NOMO-1 (cell line): ENCODE data around the gene MED31.
"Not testable (repeated sequence)": the region's sequence is repeated elsewhere in the genome, so short reads cannot be mapped to it uniquely, and the experiment has no call there.

Experiments
- DNase-seq, 2 experiments: peaks; one replicate each; lab custom pipeline; 2025; ENCODE audit not compliant: unreplicated experiment in 2 of 2; lab: John Stamatoyannopoulos, UW

MED31 gene

DNA sequence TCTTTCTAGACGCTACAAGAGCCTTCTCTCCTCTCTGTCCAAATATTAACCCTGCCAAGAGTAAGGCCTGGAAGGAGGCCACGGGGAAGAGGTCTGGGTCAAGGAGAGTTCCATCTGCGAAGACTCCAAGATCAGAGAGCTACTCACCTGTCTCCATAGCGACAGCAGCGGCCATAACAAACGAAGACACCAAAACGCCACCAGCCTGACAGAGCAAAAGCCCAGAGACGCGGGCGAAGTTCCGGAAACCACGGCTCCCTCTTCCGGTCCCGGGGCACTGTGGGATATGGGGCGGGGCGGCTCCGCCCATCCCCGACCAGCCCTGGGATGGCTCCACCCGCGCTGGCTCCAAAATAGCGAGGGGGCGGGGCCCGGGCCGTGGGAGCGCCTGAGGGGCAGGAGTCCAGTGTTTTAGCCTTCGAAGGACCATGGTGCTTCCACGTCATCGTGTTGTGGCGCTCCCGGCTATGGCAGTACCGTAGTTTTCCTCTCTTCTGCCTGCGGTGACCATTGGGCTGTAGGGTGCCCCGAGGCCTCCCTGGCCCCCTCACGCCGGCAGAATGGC, at the start of gene MED31, which contains the start of gene C17orf100:
TSS of gene MED31 (minus strand) at position 252 of the 565 bp plus-strand sequence. CDS start at position 175, 77 bp downstream.
TSS of gene C17orf100 (plus strand) at position 409 of the 565 bp plus-strand sequence. CDS start at position 561, 152 bp downstream.
- peak; percentile 86 to 92 for DNase-seq

DNA sequence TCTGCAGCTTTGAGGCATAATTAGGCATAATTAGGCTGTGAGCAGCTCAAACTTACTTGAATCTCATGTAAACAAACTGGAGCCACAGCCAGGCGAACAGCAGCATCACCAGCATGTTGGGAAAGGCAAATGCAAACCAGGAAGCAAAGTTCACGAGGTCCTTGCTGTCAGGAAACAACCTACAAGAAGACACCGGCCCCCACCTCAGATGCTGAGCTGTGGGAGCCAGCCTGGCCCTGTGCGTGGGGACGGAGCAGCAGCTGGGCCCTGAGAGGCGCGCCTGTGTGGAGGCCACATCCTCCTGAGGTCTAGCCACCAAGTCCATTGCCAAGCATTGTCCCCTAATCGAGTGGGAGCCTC, 49.5 kb upstream of the MED31 start:
- DNase-seq = no peak

DNA sequence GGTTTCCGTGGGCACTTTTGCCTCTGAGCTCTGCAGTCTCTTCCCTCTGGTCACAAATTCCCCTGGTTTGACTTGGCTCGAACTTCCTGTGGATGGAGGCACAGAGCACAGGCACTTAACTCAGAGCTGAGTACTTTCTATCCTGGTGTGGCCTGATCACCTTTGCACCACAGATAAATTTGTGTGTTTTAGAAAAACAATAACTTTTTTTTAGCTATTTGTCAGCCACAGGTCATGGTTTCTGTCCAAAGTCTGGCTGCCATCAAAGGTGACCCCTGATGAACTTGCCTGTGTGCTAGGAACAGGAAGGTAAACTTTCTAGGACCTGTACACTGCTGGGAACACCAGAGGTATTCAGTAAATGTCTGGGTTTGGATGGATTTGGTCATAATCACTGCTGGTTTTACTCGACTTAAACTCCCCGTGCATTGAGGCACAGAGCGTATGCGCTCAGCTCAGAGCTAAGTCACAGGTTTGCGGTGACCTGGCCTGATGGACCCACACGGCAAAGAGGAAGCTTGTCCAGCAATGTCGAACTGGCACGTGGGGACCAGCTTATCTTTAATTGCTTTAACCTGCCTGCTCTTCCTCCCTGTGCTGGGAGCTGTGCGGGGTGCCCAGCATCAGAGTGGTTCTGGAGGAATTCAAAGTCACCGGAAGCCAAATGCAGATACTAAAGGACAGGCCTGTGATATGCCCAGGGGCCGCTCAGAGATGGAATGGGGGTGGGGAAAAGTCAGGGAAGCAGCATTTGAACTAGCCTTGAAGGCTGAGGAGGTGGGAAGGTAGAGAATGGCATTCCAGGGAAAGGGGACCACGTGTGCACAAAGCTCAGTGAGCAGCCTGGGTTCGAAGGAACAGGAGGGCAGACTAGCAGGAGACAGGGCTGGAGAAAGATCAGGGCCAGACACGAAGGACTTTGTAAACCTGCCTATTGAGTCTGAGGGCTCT, 48.9 kb upstream of the MED31 start:
- no peak for DNase-seq

DNA sequence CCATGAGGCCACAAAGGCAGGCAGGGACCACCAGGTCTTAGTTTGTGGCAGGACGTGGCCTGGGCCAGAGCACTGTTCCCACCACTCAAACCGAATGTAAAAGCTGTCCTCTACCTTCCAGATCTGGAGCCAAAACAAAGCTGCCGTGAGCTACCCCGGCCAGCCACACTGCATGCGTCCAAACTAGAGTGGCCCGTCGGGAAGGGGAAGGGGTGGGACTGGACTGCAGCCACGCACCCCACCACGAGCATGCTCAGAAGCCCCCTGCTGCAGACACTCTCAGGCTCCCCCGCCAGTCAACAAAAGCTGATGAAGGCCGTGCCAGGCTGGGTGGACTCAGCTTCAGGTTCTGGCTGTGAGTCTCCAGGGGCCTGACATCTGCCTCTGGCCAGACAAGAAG, 46.6 kb upstream of the MED31 start:
- DNase-seq = no peak

DNA sequence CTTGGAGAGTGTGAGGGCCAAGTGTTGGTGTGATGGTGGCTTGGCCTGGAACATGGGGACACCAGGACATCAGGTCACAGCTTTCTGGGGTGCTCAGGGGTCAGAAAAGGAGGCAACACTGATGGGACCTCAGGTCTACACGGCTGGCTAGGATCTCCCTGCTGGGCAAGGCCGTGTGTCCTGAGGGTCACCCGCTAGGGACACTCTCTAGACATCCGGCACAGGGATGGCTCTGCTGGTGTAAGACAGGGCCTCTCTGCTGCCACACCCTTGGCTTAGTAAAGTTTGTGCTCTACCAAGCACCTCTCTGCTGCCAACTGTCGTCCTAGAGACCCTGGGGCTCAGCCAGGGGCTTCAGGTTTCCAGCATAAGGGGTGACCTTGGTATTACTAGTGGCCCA, 45.5 kb upstream of the MED31 start:
- no peak for DNase-seq

DNA sequence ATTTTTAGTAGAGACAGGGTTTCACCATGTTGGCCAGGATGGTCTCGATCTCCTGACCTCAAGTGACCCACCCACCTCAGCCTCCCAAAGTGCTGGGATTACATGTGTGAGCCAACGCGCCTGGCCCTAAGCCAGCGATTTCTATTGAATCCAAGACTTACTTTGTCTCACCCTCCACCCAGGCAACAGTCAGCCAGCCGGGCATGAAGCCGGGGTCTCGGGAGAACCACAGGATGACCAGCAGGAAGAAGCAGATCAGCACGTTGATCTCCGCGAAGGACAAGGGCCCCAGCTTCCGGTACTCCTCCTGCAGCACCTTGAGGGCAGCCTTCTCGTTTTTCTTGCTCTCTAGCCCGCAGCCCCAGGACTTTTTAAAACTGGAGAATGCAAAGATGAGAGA, 44.2 kb upstream of the MED31 start:
- no peak for DNase-seq

DNA sequence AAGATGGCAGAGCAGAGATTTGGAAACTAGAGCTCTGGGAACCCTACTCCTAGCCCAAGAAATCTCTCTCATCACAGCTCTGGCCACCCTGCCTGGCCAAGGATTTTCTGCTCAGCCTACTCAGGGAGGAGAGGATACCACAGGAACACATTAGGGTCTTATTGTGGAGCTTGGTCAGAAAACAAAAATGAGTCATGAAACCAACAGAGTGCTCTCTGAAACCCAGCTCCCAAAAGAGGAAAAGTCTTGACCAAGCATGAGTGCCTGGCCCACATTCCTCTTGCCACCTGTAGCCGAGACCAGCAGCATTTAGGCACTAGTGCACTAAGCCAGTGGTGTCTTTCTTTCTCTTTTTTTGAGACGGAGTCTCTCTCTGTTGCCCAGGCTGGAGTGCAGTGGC, 43.6 kb upstream of the MED31 start:
- DNase-seq = no peak

DNA sequence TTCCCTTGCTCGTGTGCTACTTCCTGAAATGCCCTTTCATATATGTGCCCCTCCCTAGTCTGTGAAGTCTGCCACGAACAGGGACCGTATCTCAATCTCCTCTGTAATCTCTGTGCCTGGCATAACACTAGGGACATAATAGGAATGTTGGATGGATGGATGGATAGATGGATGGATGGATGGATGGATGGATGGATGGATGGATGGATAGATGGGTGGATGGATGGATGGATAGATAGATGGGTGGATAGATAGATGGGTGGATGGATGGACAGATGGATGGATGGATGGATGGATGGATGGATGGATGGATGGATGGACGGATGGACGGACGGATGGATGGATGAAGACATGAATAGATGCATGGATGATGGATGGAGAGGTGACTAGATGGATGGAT, 40.6 kb upstream of the MED31 start:
- DNase-seq = not testable (repeated sequence)

DNA sequence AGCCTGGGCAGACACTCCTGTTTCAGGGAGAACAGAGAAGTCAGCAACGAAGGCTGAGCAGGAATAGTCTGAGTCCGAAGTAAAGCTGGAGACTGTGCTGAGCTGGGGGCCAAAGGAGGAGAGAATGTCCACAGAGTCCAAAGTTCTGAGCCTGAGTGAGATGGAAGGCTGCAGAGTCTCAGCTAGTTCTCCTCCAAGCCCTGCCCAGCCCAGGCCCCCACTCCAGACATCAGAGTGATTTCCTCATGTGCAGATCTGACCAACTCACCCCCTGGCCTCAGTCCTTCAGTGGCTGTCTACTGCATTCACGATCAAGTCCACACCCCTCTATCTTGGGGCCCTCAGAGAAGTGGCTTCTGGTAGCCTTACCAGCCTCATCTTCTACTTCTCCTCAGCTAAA, 40.1 kb upstream of the MED31 start:
- DNase-seq = no peak

DNA sequence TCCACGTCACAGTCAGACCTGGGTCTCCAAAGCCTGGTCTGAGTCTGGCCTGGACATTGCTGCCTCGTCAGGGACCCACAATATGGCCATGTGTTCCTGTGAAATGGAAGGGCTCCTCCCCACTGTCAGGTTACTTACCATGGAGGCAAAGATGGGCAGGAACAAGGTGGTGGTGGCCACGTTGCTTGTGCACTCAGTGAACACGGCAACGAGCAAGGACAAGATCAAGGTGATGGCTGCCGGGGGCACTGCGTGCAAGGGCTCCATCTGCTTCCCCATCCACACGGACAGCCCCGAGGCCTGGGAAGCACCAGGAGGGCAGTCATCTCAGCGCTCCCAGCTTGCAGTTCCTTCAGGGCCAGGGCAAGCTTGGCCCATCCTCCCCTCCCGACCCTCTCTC, 39.2 kb upstream of the MED31 start:
- DNase-seq = no peak

DNA sequence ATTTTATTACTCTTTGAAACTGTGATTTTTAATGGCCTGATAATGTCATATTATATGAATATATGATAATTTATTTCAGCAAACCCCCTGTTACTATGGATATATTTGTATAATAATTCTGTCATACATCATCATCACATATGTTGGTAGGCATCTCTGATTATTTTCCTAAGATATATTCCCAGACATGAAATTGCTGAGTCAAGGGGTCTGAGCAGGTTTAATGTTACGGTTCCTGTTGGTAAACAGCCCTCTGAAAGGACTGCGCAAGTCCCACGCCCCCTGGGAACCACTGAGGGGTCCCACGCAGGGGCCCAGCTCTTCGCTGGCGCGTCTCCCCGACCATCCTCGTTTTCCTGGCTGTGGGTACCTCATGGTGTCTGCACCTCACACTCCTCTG, 37.5 kb upstream of the MED31 start:
- no peak for DNase-seq

DNA sequence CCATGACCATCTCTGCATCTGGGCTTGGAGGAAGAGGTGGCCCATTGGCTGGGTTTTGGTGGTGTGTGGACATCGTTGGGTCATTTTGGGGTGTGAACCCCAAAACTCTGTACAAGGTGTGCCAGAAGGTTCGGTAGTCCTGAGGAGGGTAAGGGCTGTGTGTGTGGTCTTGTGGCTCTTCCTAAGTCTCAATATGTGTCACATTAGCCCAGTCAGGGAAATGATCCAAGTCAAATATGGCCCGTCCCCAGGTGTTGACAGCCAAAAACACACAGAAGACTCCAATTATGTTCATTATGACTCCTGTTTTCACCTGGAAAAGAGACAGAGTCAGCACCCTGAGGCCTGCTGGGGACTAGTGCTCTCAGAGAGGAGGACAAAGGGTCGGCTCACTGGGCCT, 34.6 kb upstream of the MED31 start:
- no peak for DNase-seq

DNA sequence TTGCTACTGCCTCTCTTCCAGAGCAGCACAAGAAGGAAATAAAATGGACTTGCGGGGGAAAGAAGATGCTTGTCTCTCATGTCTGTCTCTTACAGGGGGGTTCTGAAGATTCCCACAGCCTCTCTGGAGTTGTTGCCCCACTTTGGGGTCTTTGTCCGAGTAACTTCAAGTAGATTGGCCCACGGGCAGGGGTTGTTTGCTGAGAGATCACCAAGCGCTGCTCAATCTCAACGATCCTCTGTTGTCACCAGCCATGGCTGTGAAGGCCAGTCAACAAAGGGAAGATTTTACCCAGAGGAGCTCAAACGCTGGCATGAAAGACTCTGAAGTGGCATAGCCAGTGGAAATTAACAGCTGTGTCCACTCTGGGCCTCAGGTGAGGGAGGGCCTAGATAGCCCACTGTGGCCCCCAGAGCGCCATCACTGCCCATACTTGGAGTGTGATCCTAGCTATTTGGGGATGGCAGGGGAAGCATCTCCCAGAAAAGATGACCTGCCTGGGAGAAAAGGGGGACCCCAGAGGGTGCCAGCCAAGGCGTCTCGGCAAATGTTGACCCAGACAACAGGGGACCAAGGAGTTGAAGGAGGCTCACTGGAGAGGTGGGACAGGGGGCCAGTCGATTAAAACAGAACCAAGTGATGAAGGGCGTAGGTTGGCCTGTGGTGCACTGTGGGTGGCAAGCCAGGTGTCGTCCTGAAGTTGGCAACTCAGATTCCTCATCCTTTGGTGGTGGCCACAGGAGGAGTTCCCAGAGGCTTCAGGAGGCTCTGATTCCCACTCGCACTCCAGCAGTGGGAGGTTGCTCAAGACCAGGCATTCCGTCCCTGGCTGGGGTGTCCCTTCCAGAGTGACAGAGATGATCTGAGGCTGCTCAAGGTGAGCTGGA, 33.7 kb upstream of the MED31 start:
- DNase-seq = no peak

DNA sequence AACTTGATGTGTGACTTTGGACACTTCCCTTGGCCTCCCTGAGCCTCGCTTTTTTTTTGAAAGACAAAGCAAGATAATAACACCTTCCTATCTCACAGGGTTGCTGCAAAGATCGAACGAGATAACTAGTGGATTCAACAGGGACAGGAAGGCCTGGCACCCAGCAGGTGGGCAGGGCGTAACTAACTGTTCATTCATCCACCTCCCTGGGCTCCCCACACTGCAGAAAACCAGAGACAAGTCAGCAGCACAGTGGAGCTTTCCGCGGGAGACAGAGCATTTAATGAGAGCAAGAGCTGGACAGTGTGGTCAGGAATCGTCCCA, 33.0 kb upstream of the MED31 start:
- DNase-seq = no peak

DNA sequence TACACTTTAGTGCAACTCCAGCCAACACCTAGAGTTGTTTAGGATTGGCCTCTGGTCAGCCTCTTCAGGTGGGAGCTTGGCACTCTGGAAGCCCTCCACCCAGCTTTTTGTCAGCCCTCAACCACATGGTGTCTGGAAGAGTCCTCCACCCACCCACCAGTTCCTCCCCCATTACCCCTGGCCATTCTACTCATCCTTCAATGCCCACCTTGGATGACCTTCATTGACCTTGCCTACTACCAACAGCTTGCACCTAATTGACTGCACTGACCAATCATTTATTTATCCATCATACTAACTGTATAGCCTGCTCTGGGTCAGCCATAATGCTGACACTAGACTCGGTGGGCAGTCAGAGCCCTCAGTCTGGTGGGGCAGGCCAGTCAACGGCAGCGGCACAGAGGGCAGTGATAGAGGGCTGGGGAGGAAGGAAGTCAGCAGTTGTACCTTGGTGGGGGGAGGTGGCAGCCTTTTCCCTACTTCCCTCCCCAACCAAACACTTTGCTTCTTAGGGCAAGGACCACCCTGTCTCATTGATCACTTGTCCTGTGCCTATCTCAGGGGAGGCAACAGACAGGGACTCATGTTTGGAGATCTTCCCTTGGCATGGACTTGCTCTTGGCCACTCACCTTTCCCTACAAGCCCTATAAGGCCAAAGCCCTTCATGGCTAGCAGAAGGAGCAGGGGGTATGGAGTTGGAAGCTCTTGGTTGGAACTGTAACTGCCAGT, 32.5 kb upstream of the MED31 start:
- DNase-seq = no peak

DNA sequence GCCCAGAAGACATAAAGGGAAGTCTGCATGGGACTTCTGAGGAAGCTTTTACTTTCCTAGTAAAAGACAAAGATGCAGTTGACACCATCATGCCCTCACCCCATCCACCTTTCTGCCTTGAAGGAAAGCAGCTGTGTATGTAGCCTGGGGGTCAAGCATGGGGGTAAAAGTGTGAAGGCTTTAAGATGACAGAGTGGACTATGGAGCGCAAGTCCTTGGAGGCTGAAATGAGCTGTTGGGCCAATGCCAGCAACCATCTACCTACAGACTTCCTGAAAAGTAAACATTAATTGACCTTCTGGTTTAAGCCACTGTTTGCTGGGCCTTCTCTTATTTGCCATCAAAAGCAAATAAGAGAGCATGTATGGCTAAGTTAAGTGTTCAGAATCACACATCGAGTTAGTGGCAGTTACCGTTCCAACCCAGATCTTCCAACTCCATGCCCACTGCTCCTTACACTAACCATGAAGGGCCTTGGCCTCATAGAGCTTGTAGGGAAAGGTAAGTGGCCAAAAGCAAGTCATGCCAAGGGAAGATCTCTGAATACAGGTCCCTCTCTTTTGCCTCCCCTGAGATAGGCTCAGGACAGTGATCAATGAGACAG, 31.8 kb upstream of the MED31 start:
- DNase-seq = no peak

DNA sequence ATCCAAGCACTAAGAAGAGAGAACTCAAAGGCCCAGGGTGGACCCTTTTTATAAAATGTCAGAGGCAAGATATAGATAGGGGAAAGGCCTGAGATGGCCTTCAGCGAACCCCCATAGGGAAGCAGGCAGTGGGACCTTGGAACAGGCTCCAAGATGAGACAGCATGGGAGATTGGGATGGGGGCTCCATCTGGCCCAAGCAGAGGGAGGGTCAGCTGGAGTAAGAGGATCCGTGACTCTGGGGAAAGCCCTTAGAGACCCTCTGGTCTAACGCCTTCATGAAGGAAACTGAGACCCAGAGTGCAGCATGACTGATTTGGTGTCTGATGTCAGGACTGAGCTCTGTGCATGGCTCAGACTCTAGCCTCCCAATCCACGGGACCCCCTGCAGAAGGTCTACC, 30.9 kb upstream of the MED31 start:
- DNase-seq = no peak

DNA sequence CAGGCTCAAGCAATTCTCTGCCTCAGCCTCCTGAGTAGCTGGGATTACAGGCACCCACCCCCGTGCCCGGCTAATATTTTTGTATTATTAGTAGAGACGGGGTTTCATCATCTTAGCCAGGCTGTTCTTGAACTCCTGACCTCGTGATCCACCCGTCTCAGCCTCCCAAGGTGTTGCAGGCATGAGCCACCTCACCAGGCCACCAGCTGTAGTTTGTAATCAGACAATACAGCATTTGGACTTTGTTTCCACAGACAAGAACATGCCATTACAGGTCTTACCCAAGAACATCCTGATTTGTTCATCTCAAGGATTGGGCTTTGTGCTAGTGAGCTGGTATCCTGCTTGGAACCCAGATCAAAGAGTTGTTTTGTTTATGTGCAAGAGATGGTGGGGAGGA, 30.3 kb upstream of the MED31 start:
- DNase-seq = no peak

DNA sequence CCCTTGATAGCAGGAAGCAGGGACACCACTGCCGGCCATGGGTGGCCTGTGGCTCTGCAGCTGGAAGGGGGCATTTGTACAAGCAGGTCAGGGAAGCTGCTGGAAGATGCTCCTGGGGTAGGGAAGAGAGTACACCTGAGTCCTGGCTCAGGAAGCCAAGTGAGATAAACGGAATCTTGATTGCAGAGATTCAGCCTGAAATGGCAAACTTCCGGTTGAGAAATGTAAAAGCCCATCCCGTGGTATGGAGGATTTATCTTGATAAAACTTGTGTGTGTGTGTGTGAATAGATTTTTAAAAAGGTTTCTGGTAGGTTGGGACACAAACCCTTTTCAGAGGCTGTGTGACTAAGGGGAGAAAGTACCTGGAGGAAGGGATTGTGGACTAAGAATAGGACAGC, 29.8 kb upstream of the MED31 start:
- no peak for DNase-seq

DNA sequence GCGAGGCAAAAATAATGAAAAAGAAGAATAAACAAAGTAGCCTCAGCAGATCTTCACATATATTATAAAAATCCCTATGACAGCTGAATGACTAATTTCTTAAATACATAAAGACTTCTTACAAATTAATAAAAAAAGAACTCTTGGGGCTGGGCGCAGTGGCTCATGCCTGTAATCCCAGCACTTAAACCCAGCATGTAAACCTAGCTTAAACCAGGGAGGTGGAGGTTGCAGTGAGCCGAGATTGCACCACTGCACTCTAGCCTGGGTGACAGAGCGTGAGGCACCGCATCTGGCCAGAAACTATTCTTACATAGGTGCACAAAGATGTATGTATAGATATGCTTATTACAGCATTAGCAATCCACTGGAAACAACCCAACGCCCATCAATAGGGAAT, 27.8 kb upstream of the MED31 start:
- no peak for DNase-seq
